Mesenchymal stem cell (in vitro differentiated cells and primary cell): Measurements from ENCODE around the gene MICAL2.

Experiments used
- DNase-seq: peaks from one replicate; pipeline ENCODE4 v3.0.0-alpha.2; 2013
- H2AFZ ChIP-seq: one replicate; pipeline ENCODE4 v1.6.1; 2013; ENCODE audit warnings: low read depth, mild to moderate bottlenecking, control low read depth, inconsistent platforms, low read length, moderate library complexity
- H2AK5ac ChIP-seq: 2 replicates; pipeline ENCODE4 v1.6.1; 2013; ENCODE audit warnings: low read length, moderate library complexity, mild to moderate bottlenecking, inconsistent platforms; ENCODE audit not compliant: severe bottlenecking
- H2BK120ac ChIP-seq: one replicate; pipeline ENCODE4 v1.6.1; 2013; ENCODE audit warnings: low read depth, mild to moderate bottlenecking, inconsistent platforms, low read length, moderate library complexity
- H2BK12ac ChIP-seq, 2 experiments: one replicate each; pipeline ENCODE4 v1.6.1; 2013; ENCODE audit warnings: inconsistent platforms in 2 of 2, low read length in 2 of 2, mild to moderate bottlenecking in 2 of 2, moderate library complexity in 2 of 2, control low read depth in 1 of 2
- H2BK15ac ChIP-seq: one replicate; pipeline ENCODE4 v1.6.1; 2013; ENCODE audit warnings: mild to moderate bottlenecking, low read depth, inconsistent platforms; ENCODE audit not compliant: poor library complexity, severe bottlenecking
- H2BK5ac ChIP-seq: 2 replicates; pipeline ENCODE4 v1.6.1; 2013; ENCODE audit warnings: low read depth, mild to moderate bottlenecking, low read length, control low read depth, inconsistent platforms; ENCODE audit not compliant: poor library complexity, severe bottlenecking
- H3K14ac ChIP-seq, 2 experiments: one replicate each; pipeline ENCODE4 v1.6.1; 2013; ENCODE audit warnings: inconsistent platforms in 2 of 2, low read length in 2 of 2, control low read depth in 1 of 2, mild to moderate bottlenecking in 1 of 2, moderate library complexity in 1 of 2
- H3K18ac ChIP-seq, 2 experiments: one replicate each; pipeline ENCODE4 v1.6.1; 2013; ENCODE audit warnings: inconsistent platforms in 2 of 2, low read length in 2 of 2, control low read depth in 1 of 2, low read depth in 1 of 2, mild to moderate bottlenecking in 1 of 2
- H3K23ac ChIP-seq, 2 experiments: one replicate each; pipeline ENCODE4 v1.6.1; 2013; ENCODE audit warnings: inconsistent platforms in 2 of 2, low read length in 2 of 2, mild to moderate bottlenecking in 2 of 2, moderate library complexity in 2 of 2, control low read depth in 1 of 2
- H3K27ac ChIP-seq: 2 replicates; pipeline ENCODE4 v1.5.1; 2013; ENCODE audit warnings: mild to moderate bottlenecking, moderate library complexity, low read length, control low read depth, inconsistent platforms; ENCODE audit not compliant: poor library complexity, severe bottlenecking
- H3K27me3 ChIP-seq, 2 experiments: 2 replicates each; pipeline versions ENCODE4 v1.6.1 to v1.7.0; 2013; ENCODE audit warnings: low read length in 2 of 2, mild to moderate bottlenecking in 2 of 2, moderate library complexity in 2 of 2, control low read depth in 1 of 2, inconsistent platforms in 1 of 2; ENCODE audit not compliant: control insufficient read depth in 1 of 2, insufficient read depth in 1 of 2
- H3K36me3 ChIP-seq, 2 experiments: 2 replicates each; pipeline versions ENCODE4 v1.6.1 to v1.7.0; 2013; ENCODE audit warnings: low read length in 2 of 2, control low read depth in 1 of 2, inconsistent platforms in 1 of 2, low read depth in 1 of 2, mild to moderate bottlenecking in 1 of 2; ENCODE audit not compliant: insufficient read depth in 2 of 2, control insufficient read depth in 1 of 2
- H3K4ac ChIP-seq, 2 experiments: one replicate each; pipeline ENCODE4 v1.6.1; 2013; ENCODE audit warnings: inconsistent platforms in 2 of 2, low read length in 2 of 2, mild to moderate bottlenecking in 2 of 2, moderate library complexity in 2 of 2, control low read depth in 1 of 2, low read depth in 1 of 2
- H3K4me1 ChIP-seq: 2 replicates; pipeline ENCODE4 v1.6.1; 2013; ENCODE audit warnings: low read depth, low read length, control low read depth; ENCODE audit not compliant: control insufficient read depth, insufficient read depth
- H3K4me2 ChIP-seq: 2 replicates; pipeline ENCODE4 v1.6.1; 2013; ENCODE audit warnings: low read length, mild to moderate bottlenecking, inconsistent platforms; ENCODE audit not compliant: poor library complexity, severe bottlenecking
- H3K4me3 ChIP-seq, 2 experiments: 2 replicates each; pipeline versions ENCODE4 v1.5.1 to v1.7.0; 2013; ENCODE audit warnings: low read length in 2 of 2, mild to moderate bottlenecking in 2 of 2, control low read depth in 1 of 2, low read depth in 1 of 2; ENCODE audit not compliant: insufficient read depth in 1 of 2
- H3K79me1 ChIP-seq: replicated peaks from 2 replicates; pipeline ENCODE4 v1.6.1; 2013; ENCODE audit warnings: mild to moderate bottlenecking, control low read depth, low read length, inconsistent platforms; ENCODE audit not compliant: poor library complexity, severe bottlenecking
- H3K9ac ChIP-seq: 2 replicates; pipeline ENCODE4 v1.7.0; 2013; ENCODE audit warnings: mild to moderate bottlenecking, low read length, moderate library complexity
- H3K9me3 ChIP-seq: 2 replicates; pipeline ENCODE4 v1.7.0; 2013; ENCODE audit warnings: mild to moderate bottlenecking, low read length; ENCODE audit not compliant: control insufficient read depth
- H4K8ac ChIP-seq: one replicate; pipeline ENCODE4 v1.6.1; 2013; ENCODE audit warnings: inconsistent platforms, mild to moderate bottlenecking, low read length, moderate library complexity
- H4K91ac ChIP-seq: one replicate; pipeline ENCODE4 v1.6.1; 2013; ENCODE audit warnings: mild to moderate bottlenecking, low read length, inconsistent platforms
- WGBS: methylation state at CpG from one replicate; pipeline ENCODE4 v1.1.7; 2013; ENCODE audit warnings: mixed read lengths; 5-methylcytosine and 5-hydroxymethylcytosine counted together

The MICAL2 gene

GRCh38 chr11:12193515-12194336, 83.3 kb downstream of the MICAL2 start:
- no peak overlapping the region for H2BK15ac ChIP-seq
- H4K8ac ChIP-seq: no peak overlapping the region
- H2AK5ac ChIP-seq: no peak overlapping the region
- H3K4me3 ChIP-seq: no peak overlapping the region
- no peak overlapping the region for H2BK5ac ChIP-seq
- H3K36me3 ChIP-seq: peaks cover 7 to 12% of the 10 kb centered on the region in 2 experiments
- H3K4me1 ChIP-seq: peaks cover 8% of the 10 kb centered on the region
- no peaks in the 10 kb centered on the region for H3K9me3 ChIP-seq
- DNase-seq: no peak
- no peak overlapping the region for H3K14ac ChIP-seq
- H3K23ac ChIP-seq: no peak overlapping the region
- H3K18ac ChIP-seq: no peak overlapping the region
- H3K9ac ChIP-seq: no peak overlapping the region
- no peak overlapping the region for H4K91ac ChIP-seq
- no peaks in the 10 kb centered on the region for H3K27me3 ChIP-seq
- peaks cover 24% of the 10 kb centered on the region for H3K79me1 ChIP-seq
- H3K4ac ChIP-seq: no peak overlapping the region
- no peak overlapping the region for H2BK120ac ChIP-seq
- no peak overlapping the region for H3K4me2 ChIP-seq
- no peak overlapping the region for H2AFZ ChIP-seq
- H2BK12ac ChIP-seq: no peak overlapping the region
- WGBS: 98% methylated on average over 3 of the region's 3 CpGs
- no peak overlapping the region for H3K27ac ChIP-seq

- Histone ChIP-seq H4K8ac (no peak overlapping the region), H2BK12ac (no peak overlapping the region), H3K27ac (no peak overlapping the region), H3K18ac (no peak overlapping the region), H3K4ac (no peak overlapping the region), H3K27me3 (no peaks in the 10 kb centered on the region), H2BK15ac (no peak overlapping the region), H2BK5ac (no peak overlapping the region), H3K79me1 (peaks cover 33% of the 10 kb centered on the region), H2AK5ac (peak overlapping the region; percentile 12), H3K14ac (peak overlapping the region in 1 of 2 experiments; percentile 11), H3K4me1 (peaks cover 19% of the 10 kb centered on the region), H3K4me3 (no peak overlapping the region), H4K91ac (peak overlapping the region; percentile 6), H2BK120ac (no peak overlapping the region), H2AFZ (no peak overlapping the region), H3K36me3 (peaks cover 0 to 21% of the 10 kb centered on the region in 2 experiments), H3K9me3 (no peaks in the 10 kb centered on the region), H3K9ac (no peak overlapping the region), H3K23ac (no peak overlapping the region), H3K4me2 (no peak overlapping the region)
- DNase-seq: no peak
- 83% methylated on average over 5 of the region's 5 CpGs for WGBS
These were observed 85.4 kb downstream of the MICAL2 start for GRCh38 chr11:12195768-12196167.

DNA sequence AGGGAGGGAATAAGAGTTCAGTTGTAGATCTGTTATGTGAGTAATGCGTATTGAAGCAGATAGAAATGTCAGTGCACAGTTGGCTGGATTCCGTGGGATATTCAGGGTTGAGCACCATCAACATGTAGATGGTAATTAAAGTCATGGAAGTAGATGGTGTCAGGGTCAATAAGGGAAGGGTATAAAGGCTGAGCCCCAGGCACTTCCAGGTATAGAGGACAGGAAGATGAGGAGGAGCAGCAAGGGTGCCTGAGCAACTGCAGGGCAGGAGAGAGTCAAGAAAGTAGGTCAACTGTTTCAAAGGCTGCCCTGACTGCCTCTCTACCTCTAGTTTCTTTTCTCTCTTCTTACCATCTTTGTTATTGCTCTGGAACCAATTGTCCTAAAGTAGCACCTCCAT, 85.9 kb downstream of the MICAL2 start:
- no peaks in the 10 kb centered on the region for H3K27me3 ChIP-seq
- no peak overlapping the region for H2BK120ac ChIP-seq
- H3K4me3 ChIP-seq: no peak overlapping the region
- no peak overlapping the region for H3K4me2 ChIP-seq
- H4K8ac ChIP-seq: no peak overlapping the region
- H4K91ac ChIP-seq: no peak overlapping the region
- no peak for DNase-seq
- peaks cover 33% of the 10 kb centered on the region for H3K79me1 ChIP-seq
- no peak overlapping the region for H3K23ac ChIP-seq
- H2AK5ac ChIP-seq: no peak overlapping the region
- no peak overlapping the region for H3K27ac ChIP-seq
- no peak overlapping the region for H2BK5ac ChIP-seq
- H3K4ac ChIP-seq: no peak overlapping the region
- peaks cover 24% of the 10 kb centered on the region for H3K4me1 ChIP-seq
- H3K14ac ChIP-seq: no peak overlapping the region
- WGBS: 86% methylated on average over 2 of the region's 2 CpGs
- H2BK12ac ChIP-seq: no peak overlapping the region
- H3K9me3 ChIP-seq: no peaks in the 10 kb centered on the region
- H2AFZ ChIP-seq: no peak overlapping the region
- H3K18ac ChIP-seq: no peak overlapping the region
- H3K36me3 ChIP-seq: peaks cover 0 to 21% of the 10 kb centered on the region in 2 experiments
- no peak overlapping the region for H3K9ac ChIP-seq
- no peak overlapping the region for H2BK15ac ChIP-seq

- Histone ChIP-seq H2AK5ac (no peak overlapping the region), H3K18ac (no peak overlapping the region), H3K27ac (no peak overlapping the region), H2BK15ac (no peak overlapping the region), H4K91ac (no peak overlapping the region), H4K8ac (no peak overlapping the region), H2BK12ac (no peak overlapping the region), H3K9ac (no peak overlapping the region), H3K14ac (no peak overlapping the region), H3K4me3 (no peak overlapping the region), H2BK120ac (no peak overlapping the region), H2BK5ac (no peak overlapping the region), H3K27me3 (no peaks in the 10 kb centered on the region), H3K36me3 (peaks cover 0 to 21% of the 10 kb centered on the region in 2 experiments), H3K4me2 (no peak overlapping the region), H3K4me1 (peaks cover 25% of the 10 kb centered on the region), H3K79me1 (peaks cover 33% of the 10 kb centered on the region), H3K9me3 (no peaks in the 10 kb centered on the region), H3K4ac (no peak overlapping the region), H3K23ac (no peak overlapping the region), H2AFZ (no peak overlapping the region)
- no peak for DNase-seq
These were observed 86.5 kb downstream of the MICAL2 start for GRCh38 chr11:12196872-12197271.
